Inflammatory macrophage (primary cell): ENCODE data around the gene KCNJ1.

Experiments
- DNase-seq, 2 donors: peaks; one replicate each; pipeline ENCODE4 v3.0.0-alpha.2; 2020 to 2022
- total RNA-seq, 18 experiments: gene quantifications; one replicate each; lab custom pipeline; 2026; ENCODE audit warnings: mixed read lengths in 6 of 18, inconsistent platforms in 2 of 18; lab: John Stamatoyannopoulos, UW

KCNJ1 gene
- total RNA-seq, result 9.2 to 89.2 (median 30.4) reads per million in 18 experiments

GRCh38 chr11:128867277-128867676 is at the start of gene KCNJ1:
KCNJ1 (minus strand) TSS chr11:128867296; CDS start chr11:128840243, 27,053 bp downstream.
- no peak for DNase-seq

- DNase-seq, result no peak
Observed at GRCh38 chr11:128916681-128917080, 49.6 kb upstream of the KCNJ1 start.

GRCh38 chr11:128916037-128916572 is 49.0 kb upstream of the KCNJ1 start:
- no peak for DNase-seq

GRCh38 chr11:128915149-128915521 is 48.0 kb upstream of the KCNJ1 start:
- DNase-seq, result no peak

- no peak for DNase-seq
Observed at GRCh38 chr11:128914216-128915148, 47.4 kb upstream of the KCNJ1 start.

GRCh38 chr11:128913806-128914205 is 46.7 kb upstream of the KCNJ1 start:
- DNase-seq, result no peak

- DNase-seq, result no peak
Observed at GRCh38 chr11:128911701-128912100, 44.6 kb upstream of the KCNJ1 start.

GRCh38 chr11:128911239-128911638 is 44.1 kb upstream of the KCNJ1 start:
- no peak for DNase-seq

GRCh38 chr11:128910576-128910975 is 43.5 kb upstream of the KCNJ1 start:
- DNase-seq, result no peak

GRCh38 chr11:128909438-128910125 is 42.5 kb upstream of the KCNJ1 start:
- DNase-seq, result no peak

- peak; percentile 80 to 83 for DNase-seq
Observed at GRCh38 chr11:128908391-128909246, 41.5 kb upstream of the KCNJ1 start.

- peak; percentile 13 to 29 for DNase-seq
Observed at GRCh38 chr11:128907585-128907984, 40.5 kb upstream of the KCNJ1 start.

- DNase-seq, result peak; percentile 92 to 94
Observed at GRCh38 chr11:128906185-128907050, 39.3 kb upstream of the KCNJ1 start.

- DNase-seq, result peak; percentile 74 to 79
Observed at GRCh38 chr11:128905345-128906184, 38.5 kb upstream of the KCNJ1 start.

- peak; percentile 77 to 92 for DNase-seq
Observed at GRCh38 chr11:128904656-128905344, 37.7 kb upstream of the KCNJ1 start.

- no peak for DNase-seq
Observed at GRCh38 chr11:128904303-128904655, 37.2 kb upstream of the KCNJ1 start.

GRCh38 chr11:128903248-128904061 is 36.4 kb upstream of the KCNJ1 start:
- DNase-seq, result peak; percentile 75 to 87

- DNase-seq, result no peak
Observed at GRCh38 chr11:128902515-128903066, 35.5 kb upstream of the KCNJ1 start.
